Non-pigmented ciliary epithelial cell (primary cell): Measurements from ENCODE around the gene VEZT.

Experiments
- DNase-seq: peaks from one replicate; pipeline ENCODE4 v3.0.0-alpha.2; 2010; ENCODE audit warnings: low read depth

Gene VEZT

DNA sequence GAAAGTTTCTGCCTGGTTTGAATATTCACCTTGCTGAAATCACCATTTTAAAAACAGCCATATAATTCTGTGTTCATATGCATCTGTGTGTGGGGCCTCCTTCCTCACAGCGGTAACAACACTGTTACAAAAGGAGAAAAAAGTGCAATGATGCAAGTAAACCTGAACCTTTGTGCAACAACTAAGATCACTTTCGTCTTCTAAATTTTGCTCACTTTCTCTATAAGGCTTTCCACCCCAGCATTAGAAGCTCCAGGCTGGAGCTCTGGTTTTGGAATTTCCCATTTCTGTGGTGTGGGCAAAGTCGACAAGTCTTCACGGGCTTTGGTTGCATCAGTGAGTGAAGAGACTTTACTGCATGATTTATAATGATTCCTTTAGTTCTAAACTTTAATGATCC lies 18.7 kb upstream of the VEZT start:
- DNase-seq: no peak

DNA sequence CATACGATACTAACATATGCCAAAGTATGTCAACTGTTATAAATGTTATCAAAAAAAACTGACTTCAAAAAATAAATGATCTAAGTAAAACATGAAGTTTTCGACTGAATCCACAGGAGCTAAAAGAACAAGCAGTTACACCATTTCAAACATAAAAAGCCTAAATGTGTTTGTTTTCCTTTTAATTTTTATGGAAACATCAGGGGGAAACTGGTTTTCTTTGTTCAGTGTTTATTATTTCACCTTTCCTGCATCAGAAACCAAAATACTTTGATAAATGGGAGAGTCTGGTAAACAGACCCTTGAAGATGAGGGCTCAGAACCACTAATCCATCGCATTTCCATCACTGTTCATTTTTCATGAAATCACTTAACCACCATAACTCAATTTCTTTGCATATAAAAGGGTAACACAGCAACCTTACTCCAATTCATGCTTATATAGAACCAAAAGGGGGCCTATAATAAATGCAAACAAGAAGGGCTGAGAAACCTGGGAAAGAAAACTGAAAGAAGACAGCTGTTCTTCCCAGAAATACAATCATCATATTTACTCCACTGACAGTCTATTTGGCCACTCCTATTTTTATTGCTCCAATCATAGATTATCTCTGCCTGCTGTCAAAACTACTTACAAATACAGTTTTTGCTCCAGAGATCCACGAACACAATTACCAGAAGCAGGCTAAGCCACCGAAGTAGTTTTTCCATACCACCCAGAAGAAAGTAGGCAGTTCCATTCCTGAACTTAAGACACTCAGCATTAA lies 17.3 kb upstream of the VEZT start:
- no peak for DNase-seq

DNA sequence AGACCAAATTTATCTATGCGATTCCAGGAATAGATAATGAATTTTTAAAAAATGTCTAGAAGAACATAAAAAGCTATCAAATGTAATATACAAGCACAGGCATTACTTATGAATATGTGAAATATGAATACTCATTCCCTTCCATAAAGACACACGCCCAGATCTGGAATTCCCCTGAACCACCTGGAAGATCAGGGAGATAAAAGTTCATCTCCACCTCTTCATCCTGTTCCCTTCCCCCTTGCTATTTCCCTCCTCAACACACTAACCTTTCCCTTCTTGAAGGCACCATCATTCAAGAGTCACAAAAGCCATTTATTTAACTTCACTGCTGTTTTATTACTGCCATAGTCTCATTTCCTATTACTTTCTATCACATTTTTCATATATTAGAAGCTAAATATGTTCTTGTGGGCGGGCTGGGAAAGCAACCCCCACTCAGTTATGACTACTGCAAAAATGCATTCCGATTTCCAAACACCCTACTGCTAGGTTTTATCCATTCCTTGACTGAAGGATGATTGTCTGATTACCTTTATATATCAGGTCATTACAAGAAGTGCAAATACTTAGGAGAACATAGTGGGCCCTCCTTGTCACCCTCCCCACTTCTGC lies 16.4 kb upstream of the VEZT start:
- DNase-seq: no peak

DNA sequence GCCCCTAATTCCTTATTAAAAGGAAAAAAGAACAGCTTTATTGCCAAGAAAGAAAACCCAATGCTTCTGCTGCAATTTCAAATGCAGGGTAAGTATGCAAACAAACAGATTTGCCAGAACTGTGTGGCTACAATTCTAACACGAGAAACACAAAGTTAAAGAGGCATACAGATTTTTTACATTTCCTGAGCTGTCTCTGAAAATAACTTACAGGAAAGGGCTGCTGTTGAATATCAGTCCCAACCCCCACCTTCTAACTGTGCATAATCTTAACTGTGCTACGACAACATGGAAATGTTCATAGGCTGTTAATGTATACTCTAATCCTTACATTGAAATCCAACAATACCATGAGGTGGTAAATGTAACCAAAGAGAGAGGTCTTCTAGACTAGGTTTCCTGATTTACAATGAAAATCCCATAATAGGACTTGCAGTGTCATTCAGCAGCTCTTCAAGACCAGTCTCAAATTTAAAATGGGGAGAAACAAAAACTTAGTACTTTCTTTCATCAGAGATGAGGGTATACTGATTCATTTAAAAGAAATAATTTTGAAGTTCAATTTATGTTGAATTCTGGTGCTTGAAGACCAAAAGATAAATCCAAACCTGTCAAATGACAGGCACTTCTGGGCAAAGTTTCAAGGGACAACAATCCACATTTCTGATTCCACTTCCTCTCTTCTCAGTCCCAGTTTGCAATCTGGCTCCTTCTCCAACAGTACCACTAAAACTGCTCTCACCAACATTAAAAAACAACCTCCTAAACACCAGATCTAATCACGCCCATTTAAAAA lies 14.7 kb upstream of the VEZT start:
- no peak for DNase-seq

DNA sequence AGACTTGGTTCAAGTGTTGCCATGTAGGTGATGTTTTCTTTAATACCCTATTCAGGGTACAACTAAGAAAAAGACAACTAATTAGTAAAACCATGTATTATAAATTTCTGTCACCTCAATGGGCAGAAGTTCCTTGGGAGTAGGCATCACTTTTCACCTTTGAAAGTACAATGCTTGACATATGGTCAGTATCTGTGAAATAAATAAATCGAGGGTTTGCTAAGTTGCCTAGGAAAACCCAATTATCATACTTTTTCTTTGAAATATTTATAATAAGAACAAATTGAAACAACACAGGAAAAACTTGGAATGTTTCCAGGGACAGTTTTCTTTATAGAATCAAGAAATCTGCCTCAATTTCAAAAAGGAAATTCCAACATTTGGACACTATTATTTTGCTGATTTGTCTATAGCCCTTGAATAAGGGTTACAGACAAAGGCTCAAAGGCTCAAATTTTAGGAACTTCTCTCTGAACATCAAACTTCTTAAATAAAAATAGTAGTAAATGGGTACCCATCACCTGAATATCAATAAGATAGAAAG lies 14.0 kb upstream of the VEZT start:
- no peak for DNase-seq

- peak; percentile 90 for DNase-seq
These were observed 13.3 kb upstream of the VEZT start for GRCh38 chr12:95204141-95204866.

DNA sequence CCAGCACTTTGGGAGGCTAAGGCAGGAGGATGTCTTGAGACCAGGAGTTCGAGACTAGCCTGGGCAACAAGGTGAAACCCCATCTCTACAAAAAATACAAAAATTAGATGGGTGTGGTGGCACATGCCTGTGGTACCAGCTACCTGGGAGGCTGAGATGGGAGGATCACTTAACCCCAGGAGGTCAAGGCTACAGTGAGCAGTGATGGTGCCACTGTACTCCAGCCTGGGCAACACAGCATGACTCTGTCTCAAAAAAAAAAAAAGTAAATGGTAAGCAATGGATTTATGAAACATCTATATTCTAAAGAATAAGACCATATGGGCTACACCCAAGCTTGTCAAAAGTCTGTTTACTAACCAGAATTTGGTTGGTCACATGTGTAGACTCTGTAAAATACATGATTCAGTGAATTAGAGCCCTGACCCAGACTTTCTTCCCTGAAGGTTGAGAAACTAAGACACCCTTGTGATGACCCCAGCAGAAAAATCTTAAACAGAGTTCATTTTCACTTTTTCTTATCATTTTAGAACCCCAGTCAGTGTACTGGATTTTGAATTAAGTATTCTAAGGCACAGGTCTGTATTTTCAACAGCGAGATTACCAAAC lies 12.5 kb upstream of the VEZT start:
- no peak for DNase-seq

DNA sequence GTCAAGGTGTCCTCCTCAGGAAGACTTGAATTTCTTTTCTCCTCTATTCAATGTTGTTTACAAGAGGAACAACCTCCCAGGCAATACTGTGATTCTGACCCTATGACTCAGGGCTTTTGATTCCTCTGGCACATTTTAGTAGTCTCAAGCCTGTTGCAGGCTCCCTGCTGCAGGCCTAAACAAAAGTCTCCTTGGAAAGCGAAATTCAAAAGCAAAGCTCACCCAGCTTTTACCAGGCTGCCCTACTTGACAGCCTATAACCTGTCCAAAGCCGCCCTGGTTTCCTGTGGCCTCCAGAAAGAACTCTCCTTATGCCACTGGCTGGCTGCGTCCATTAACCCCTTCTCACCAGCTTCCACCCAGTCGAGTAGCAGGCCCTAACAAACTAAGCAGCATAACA lies 11.9 kb upstream of the VEZT start:
- DNase-seq: no peak

DNA sequence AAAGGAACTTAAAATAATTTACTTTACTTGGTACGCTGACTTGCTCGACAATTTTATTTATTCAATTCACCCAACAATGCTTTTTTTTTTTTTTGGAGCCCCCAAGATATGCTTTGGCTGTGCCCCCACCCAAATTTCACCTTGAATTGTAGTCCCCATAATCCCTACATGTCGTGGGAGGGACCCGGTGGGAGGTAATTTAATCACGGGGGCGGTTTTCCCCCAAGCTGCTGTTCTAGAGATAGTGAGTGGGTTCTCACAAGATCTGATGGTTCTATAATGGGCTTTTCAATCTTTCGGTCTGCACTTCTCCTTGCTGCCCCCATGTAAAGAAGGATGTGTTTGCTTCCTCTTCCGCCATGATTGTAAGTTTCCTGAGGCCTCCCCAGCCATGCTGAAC lies 10.7 kb upstream of the VEZT start:
- no peak for DNase-seq

DNA sequence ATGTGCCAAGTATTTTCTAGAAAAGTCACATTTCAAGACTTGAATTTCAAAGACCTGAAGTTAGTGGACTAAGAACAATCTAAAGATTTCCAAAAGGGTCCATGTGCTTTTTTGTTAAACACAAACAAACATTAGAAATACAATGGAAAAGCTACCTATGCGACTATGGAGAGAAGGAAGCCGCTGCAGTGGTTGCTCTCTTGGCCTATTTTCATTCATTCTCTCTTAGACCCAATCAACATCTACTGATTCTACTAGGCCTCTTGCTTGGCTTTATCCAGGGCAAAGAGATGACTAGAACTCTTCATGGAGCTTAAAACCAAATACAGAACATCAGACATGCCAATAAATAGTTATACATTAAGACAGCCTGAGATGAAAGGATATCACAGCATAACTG lies 10.2 kb upstream of the VEZT start:
- DNase-seq: no peak

- DNase-seq: no peak
These were observed 8.9 kb upstream of the VEZT start for GRCh38 chr12:95208678-95209077.

DNA sequence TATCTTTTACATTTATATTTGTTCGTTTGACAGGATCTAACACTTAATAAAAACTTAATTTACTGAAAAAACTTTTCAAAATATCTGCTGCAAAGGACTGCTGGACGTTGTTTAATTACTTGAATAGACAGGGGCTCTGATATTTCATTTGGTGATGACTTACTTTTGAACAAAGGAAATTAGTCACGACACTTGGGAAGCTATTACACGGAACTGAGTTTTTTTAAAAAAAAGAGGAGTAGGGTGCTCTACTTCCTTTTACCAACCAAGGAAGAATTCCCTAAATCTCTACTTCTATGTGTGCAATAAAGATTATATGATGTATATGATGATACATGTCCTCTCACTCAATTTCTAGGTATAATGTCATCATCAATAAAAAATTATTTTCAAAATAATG lies 5.0 kb upstream of the VEZT start:
- DNase-seq: no peak

DNA sequence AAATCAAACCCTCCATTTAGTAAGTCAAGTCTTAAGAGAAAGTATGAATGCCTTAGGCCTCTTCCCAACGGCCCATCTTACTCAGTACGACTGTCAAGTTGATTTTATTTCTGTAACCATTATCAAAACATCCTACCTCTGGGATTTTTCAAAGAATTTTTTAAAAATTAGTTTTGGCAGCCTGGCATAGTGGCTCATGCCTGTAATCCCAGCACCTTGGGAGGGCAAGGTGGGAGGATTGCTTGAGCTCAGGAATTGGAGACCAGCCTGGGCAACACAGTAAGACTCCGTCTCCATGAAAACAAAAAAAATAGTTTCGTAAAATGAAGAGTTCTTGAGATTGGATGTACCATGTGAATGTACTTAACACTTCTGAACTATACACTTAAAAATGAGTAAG lies 4.5 kb upstream of the VEZT start:
- no peak for DNase-seq

DNA sequence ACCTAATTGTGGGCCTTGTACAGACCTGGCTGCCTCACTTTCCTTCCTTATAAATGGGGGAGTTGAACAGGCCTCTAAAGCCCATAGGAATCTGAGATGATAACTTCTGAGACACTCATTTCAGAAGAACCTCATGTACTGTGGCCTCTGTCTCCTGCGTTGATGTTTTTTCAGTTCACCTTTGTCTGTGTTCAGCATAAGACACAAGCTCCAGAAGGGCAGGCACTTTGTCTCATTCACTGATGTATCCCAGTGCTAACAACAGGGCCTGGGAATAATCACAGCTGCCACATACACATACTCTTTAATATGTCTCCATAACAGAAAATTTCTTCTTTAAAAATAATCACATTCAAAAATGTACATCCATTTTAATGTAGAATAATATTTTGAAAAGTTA lies 3.7 kb upstream of the VEZT start:
- no peak for DNase-seq

- no peak for DNase-seq
These were observed 3.1 kb upstream of the VEZT start for GRCh38 chr12:95214466-95214865.

GRCh38 chr12:95215949-95216348 lies 1.7 kb upstream of the VEZT start:
- DNase-seq: no peak

DNA sequence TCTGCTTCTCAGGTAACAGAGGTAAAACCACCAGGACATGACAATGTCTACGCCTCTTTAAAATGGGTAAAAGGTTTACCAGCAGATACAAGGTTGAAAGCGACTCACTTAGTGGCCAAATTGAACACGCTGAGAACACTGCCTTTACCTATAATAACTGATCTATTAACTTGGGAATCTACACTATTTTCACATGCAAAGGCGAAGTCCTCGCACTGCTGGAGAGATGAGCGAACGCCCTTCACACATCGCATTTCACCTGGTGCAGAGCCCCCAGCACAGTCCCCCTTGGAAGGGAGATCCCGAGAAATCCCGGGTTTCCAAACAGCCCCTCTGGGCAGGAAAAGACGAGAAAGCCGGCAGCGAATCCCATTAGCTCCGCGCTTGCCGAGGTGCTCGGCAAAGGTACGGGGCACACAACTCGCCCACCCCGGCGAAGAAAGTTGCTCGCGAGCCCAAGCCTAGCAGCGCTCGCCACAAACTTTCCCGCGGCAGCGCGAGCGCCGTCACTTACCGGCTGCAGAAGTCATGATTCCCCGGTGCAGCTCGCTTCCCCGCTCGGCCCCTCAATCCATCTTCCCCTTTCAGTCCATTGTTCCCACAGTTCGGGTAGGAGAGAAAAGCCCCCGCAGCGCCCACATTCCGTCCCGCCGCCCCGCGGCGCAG lies 763 bp upstream of the VEZT start:
- DNase-seq: no peak

DNA sequence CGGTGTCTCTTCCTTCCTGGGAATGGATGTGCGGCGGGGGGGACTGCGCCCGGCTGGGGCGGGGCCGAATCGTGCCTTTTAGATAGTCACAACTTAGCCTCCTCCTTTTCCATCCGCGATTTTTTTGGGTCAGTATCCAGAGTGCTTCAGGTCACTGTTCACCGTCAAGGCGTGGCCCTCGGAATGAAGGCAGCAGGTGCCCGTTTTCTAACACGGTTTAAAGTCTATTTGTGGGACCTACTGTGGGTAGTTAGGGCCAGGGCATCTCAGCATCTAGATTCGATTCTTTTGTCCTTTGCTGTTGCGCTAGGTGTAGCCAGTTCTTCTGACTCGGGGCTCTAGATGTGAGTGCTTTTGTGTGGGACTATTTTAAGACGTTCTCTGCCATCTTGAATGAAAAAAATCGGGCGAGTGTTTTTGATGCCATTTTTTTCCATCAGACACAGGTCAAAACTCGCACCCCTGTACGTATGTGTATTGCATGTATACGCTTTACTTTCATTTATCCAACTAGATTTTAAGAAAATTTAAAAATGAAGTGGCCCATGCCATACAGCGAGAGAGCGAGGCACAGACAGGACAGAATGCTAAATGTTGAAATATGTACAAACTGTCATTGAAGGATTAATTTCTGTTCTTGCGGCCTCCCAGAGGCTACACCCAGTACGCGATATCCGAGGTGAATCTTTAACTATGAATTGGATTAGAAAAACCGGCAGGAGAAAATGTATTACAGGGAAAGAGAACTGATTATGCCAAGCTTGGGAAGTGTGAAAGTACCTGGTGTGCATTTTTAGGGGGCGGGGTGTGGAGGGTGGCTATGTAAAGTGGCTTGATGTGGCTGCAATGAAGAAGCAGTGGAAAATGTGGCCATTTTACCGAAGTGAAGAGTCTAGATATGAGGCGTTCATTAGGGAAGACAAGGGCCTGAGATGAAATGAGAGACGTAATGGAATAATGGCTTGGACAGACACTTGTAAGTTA lies 835 bp downstream of the VEZT start:
- DNase-seq: no peak

DNA sequence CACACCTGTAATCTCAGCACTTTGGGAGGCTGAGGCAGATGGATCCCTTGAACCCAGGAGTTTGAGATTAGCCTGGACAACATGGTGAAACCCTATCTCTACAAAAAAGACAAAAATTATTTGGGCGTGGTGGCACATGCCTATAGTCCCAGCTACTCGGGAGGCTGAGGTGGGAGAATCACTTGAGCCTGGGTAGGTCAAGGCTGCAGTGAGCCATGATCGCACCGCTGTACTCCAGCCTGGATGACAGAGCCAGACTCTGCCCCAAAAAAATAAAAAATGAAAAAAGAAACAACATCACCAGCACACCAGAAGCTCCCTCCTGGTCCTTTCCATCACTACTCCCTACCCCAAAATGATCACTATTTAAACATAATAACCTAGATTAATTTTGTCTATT lies 2.6 kb downstream of the VEZT start:
- DNase-seq: no peak

DNA sequence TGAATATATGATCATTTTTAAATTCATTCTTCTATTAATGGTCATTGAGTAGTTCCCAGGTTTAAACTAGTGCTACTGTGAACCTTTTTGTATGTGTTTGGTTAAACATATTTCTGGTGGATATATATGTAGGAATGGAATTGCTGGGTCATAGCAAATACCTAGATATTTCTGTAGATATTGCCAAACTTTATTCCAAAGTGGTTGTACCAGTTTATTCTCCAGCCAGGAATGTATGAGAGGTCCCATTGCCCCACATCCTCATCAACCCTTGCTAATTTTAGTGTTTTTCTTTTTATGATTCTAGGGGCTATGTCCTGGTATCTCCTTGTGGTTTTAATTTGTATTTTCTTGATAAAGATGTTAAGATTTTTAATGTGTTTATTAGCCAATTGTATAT lies 3.1 kb downstream of the VEZT start:
- DNase-seq: no peak
